HUES48 (cell line): ENCODE data around the gene TTC34.

Experiments
- H3K27ac ChIP-seq: one replicate; pipeline ENCODE4 v1.7.0; 2013; ENCODE audit warnings: low read depth, low read length, inconsistent platforms
- H3K27me3 ChIP-seq: 2 replicates; pipeline ENCODE4 v1.6.1; 2013; ENCODE audit warnings: mild to moderate bottlenecking, low read length; ENCODE audit not compliant: control insufficient read depth, insufficient read depth
- H3K36me3 ChIP-seq: 2 replicates; pipeline ENCODE4 v1.6.1; 2013; ENCODE audit warnings: low read length; ENCODE audit not compliant: control insufficient read depth, insufficient read depth
- H3K4me1 ChIP-seq: 2 replicates; pipeline ENCODE4 v1.6.1; 2013; ENCODE audit warnings: mild to moderate bottlenecking, low read length; ENCODE audit not compliant: control insufficient read depth, insufficient read depth
- H3K4me3 ChIP-seq: 2 replicates; pipeline ENCODE4 v1.5.1; 2013; ENCODE audit warnings: mild to moderate bottlenecking, low read depth, low read length
- H3K9ac ChIP-seq: 2 replicates; pipeline ENCODE4 v1.6.1; 2013; ENCODE audit warnings: mild to moderate bottlenecking, low read depth, low read length, moderate library complexity
- H3K9me3 ChIP-seq: 2 replicates; pipeline ENCODE4 v1.6.1; 2013; ENCODE audit warnings: low read length; ENCODE audit not compliant: control insufficient read depth, insufficient read depth

The TTC34 gene

GRCh38 chr1:2835650-2836159, 34.2 kb upstream of the TTC34 start:
- Histone ChIP-seq H3K27ac (no peak overlapping the region), H3K27me3 (no peaks in the 10 kb centered on the region), H3K4me3 (no peak overlapping the region), H3K4me1 (no peaks in the 10 kb centered on the region), H3K9me3 (peaks cover 28% of the 10 kb centered on the region), H3K9ac (no peak overlapping the region), H3K36me3 (no peaks in the 10 kb centered on the region)

- no peak overlapping the region for H3K4me3 ChIP-seq
- no peak overlapping the region for H3K27ac ChIP-seq
- H3K9me3 ChIP-seq: peaks cover 28% of the 10 kb centered on the region
- no peaks in the 10 kb centered on the region for H3K36me3 ChIP-seq
- no peak overlapping the region for H3K9ac ChIP-seq
- no peaks in the 10 kb centered on the region for H3K27me3 ChIP-seq
- H3K4me1 ChIP-seq: no peaks in the 10 kb centered on the region
These were observed 33.5 kb upstream of the TTC34 start for GRCh38 chr1:2834741-2835564.

- H3K4me1 ChIP-seq: no peaks in the 10 kb centered on the region
- no peaks in the 10 kb centered on the region for H3K27me3 ChIP-seq
- peaks cover 30% of the 10 kb centered on the region for H3K9me3 ChIP-seq
These were observed 32.6 kb upstream of the TTC34 start for GRCh38 chr1:2834146-2834475.

GRCh38 chr1:2833454-2834145, 32.1 kb upstream of the TTC34 start:
- Histone ChIP-seq H3K9ac (no peak overlapping the region), H3K27me3 (no peaks in the 10 kb centered on the region), H3K4me3 (no peak overlapping the region), H3K36me3 (no peaks in the 10 kb centered on the region), H3K27ac (no peak overlapping the region), H3K4me1 (no peaks in the 10 kb centered on the region), H3K9me3 (peaks cover 34% of the 10 kb centered on the region)

More at GRCh38 chr1:2834146-2834475, 32.6 kb upstream of the TTC34 start:
- Histone ChIP-seq H3K27ac (no peak overlapping the region), H3K36me3 (no peaks in the 10 kb centered on the region), H3K9ac (no peak overlapping the region), H3K4me3 (no peak overlapping the region)

GRCh38 chr1:2832506-2833453, 31.3 kb upstream of the TTC34 start:
- no peak overlapping the region for H3K27ac ChIP-seq
- H3K27me3 ChIP-seq: no peaks in the 10 kb centered on the region
- no peaks in the 10 kb centered on the region for H3K36me3 ChIP-seq
- H3K9ac ChIP-seq: no peak overlapping the region
- H3K4me1 ChIP-seq: no peaks in the 10 kb centered on the region
- no peak overlapping the region for H3K4me3 ChIP-seq
- peaks cover 39% of the 10 kb centered on the region for H3K9me3 ChIP-seq

- peaks cover 45% of the 10 kb centered on the region for H3K9me3 ChIP-seq
These were observed 30.2 kb upstream of the TTC34 start for GRCh38 chr1:2831596-2832212.

GRCh38 chr1:2830761-2831425, 29.4 kb upstream of the TTC34 start:
- Histone ChIP-seq H3K27ac (no peak overlapping the region), H3K27me3 (no peaks in the 10 kb centered on the region), H3K4me3 (no peak overlapping the region), H3K9ac (no peak overlapping the region), H3K9me3 (peaks cover 51% of the 10 kb centered on the region), H3K36me3 (no peaks in the 10 kb centered on the region), H3K4me1 (no peaks in the 10 kb centered on the region)

More at GRCh38 chr1:2831596-2832212, 30.2 kb upstream of the TTC34 start:
- Histone ChIP-seq H3K4me1 (no peaks in the 10 kb centered on the region), H3K27me3 (no peaks in the 10 kb centered on the region), H3K4me3 (no peak overlapping the region), H3K27ac (no peak overlapping the region), H3K36me3 (no peaks in the 10 kb centered on the region), H3K9ac (no peak overlapping the region)

- H3K27me3 ChIP-seq: no peaks in the 10 kb centered on the region
- H3K9ac ChIP-seq: no peak overlapping the region
- H3K27ac ChIP-seq: no peak overlapping the region
- no peaks in the 10 kb centered on the region for H3K36me3 ChIP-seq
- no peak overlapping the region for H3K4me3 ChIP-seq
- H3K9me3 ChIP-seq: peaks cover 59% of the 10 kb centered on the region
- no peaks in the 10 kb centered on the region for H3K4me1 ChIP-seq
These were observed 28.5 kb upstream of the TTC34 start for GRCh38 chr1:2829846-2830615.

GRCh38 chr1:2828586-2829250, 27.2 kb upstream of the TTC34 start:
- Histone ChIP-seq H3K27me3 (no peaks in the 10 kb centered on the region), H3K9me3 (peaks cover 59% of the 10 kb centered on the region)

More at GRCh38 chr1:2828586-2829250, 27.2 kb upstream of the TTC34 start:
- H3K36me3 ChIP-seq: no peaks in the 10 kb centered on the region
- no peaks in the 10 kb centered on the region for H3K4me1 ChIP-seq
- H3K9ac ChIP-seq: no peak overlapping the region
- no peak overlapping the region for H3K27ac ChIP-seq
- no peak overlapping the region for H3K4me3 ChIP-seq
